H1 (cell line): Measurements from ENCODE around the gene TOR4A. TPM values are rescaled to one million over a fixed set of nuclear protein-coding genes. Genes with fewer than 3 reads are reported as not detected.

Source experiments
- CHD1 ChIP-seq: IDR thresholded peaks from 2 replicates; pipeline ENCODE4 v1.6.1; 2012; ENCODE audit warnings: low read depth, low read length, improper control_type of control experiment
- polyA plus RNA-seq, 7 experiments: library from polyadenylated mRNA; depleted of rRNA in 3 of 7; stranded (reverse) in 5 of 7; unstranded in 2 of 7; fragments of >200 nt in 5 of 7; fragments of 200-250 nt in 2 of 7; gene quantifications; 1 replicate in 5 of 7; 2 replicates in 1 of 7; 4 replicates in 1 of 7; pipeline versions ENCODE4 v1.2.1 to v1.2.3, GENCODE V29; 2011 to 2013; ENCODE audit warnings: missing spikeins in 2 of 7, mixed read lengths in 2 of 7
- total RNA-seq: library from RNA; stranded (reverse); fragmentation: NEBNext Ultra II Directional; extraction: Animal tissue kit (Norgen Biotek cat#: 25700); gene quantifications from 2 replicates; pipeline ENCODE4 v1.2.1, GENCODE V29; 2021

TOR4A gene
- total and polyA plus RNA-seq, 2 of the 8 experiments (the other 6 are each of a cell fraction or from before 2014, with no cell fraction given): 8.4 to 9.3 TPM

DNA sequence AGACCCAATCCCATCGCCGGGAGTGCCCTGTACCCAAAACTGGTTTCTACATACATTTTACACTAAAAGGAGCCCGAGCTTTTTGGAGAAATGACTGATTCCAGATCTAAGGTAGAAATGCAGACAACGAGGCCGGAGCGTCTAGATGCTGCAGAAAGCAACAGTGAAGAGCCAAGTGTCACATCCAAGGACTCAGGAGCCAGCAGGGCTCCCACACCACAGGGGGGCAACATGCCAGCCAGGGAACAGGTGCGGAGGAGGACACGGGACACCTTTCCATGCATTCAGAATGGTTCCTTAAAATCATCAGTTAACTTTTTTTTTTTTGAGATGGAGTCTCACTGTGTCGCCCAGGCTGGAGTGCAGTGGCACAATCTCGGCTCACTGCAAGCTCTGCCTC is 47.6 kb downstream of the TOR4A start (continued):
- TF ChIP-seq CHD1: no peak
